Measurements from ENCODE around the gene ACOX2. TPM values are rescaled to one million over a fixed set of nuclear protein-coding genes. Genes with fewer than 3 reads are reported as not detected.

The ACOX2 gene
- total and polyA plus RNA-seq, 2 of the 8 experiments (the other 6 are each of a cell fraction or from before 2014, with no cell fraction given) = 3.2 to 9.2 TPM

DNA sequence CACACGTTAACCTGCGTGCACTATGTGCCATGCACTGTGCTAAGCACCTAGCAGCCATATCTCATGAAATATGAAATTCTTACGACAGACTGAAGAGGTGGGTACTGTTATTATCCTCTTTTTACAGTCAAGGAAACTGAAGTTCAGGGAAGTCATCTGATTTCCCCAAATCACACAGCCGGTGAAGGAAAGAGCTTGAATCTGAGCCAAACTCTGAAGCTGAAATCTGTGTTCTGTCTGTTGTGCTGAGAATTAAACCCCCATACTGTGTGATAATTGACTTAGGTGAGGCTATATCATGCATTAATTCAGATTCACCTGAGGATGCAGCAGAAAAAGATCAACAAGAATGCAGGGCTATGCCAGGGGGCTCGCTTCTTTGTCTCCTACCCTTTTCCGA lies 39.7 kb upstream of the ACOX2 start:
- Histone ChIP-seq H2AK5ac (ENCODE audit: low read depth, low read length) (no peak overlapping the region), H3K79me2 (ENCODE audit: control insufficient read depth in 1 of 2, insufficient read depth in 2 of 2, low read length in 2 of 2) (no peaks in the 10 kb centered on the region), H3K4me2 (ENCODE audit: insufficient read depth in 1 of 2, low read depth in 2 of 2, low read length in 2 of 2) (no peak overlapping the region), H3K4me1 (replicated peaks in 1 of 4; ENCODE audit: control insufficient read depth in 3 of 4, insufficient read depth in 4 of 4, low read length in 3 of 4) (peaks cover 1 to 6% (median 4%) of the 10 kb centered on the region in 4 experiments; a peak in 5 of 7 replicates), H3K56ac (replicated peaks; ENCODE audit: insufficient read length, low read depth, low read length) (no peak overlapping the region), H3K4ac (replicated peaks; ENCODE audit: insufficient read length, low read depth, low read length) (no peak overlapping the region), H3K4me3 (ENCODE audit: extremely low read depth in 1 of 4, insufficient read depth in 2 of 4, low read depth in 3 of 4, low read length in 4 of 4) (no peak overlapping the region), H2BK20ac (ENCODE audit: low read length) (no peak overlapping the region; the same call in 1 of the 2 replicates), H2BK12ac (ENCODE audit: low read depth, low read length) (no peak overlapping the region), H4K8ac (ENCODE audit: extremely low read depth, insufficient read depth, low read length) (no peak overlapping the region), H4K5ac (ENCODE audit: insufficient read length, low read depth, low read length) (no peak overlapping the region), H3K23ac (ENCODE audit: insufficient read length) (no peak overlapping the region), H2BK5ac (ENCODE audit: low read depth, low read length) (no peak overlapping the region), H3K79me1 (ENCODE audit: low read depth, low read length) (no peaks in the 10 kb centered on the region), H3K36me3 (ENCODE audit: control insufficient read depth in 2 of 4, insufficient read depth in 4 of 4, low read length in 3 of 4) (no peaks in the 10 kb centered on the region), H4K91ac (replicated peaks; ENCODE audit: insufficient read length, low read length) (no peak overlapping the region), H2BK15ac (ENCODE audit: low read length) (no peak overlapping the region), H3K27ac (ENCODE audit: low read depth, low read length) (no peak overlapping the region), H3K23me2 (ENCODE audit: low read depth, low read length) (no peaks in the 10 kb centered on the region), H3K9me3 (ENCODE audit: insufficient read depth in 2 of 2, low read depth in 1 of 2, low read length in 1 of 2) (no peaks in the 10 kb centered on the region), H2BK120ac (replicated peaks; ENCODE audit: low read depth, low read length) (no peak overlapping the region), H2AFZ (ENCODE audit: low read length) (no peak overlapping the region), H3K27me3 (replicated peaks in 1 of 4; ENCODE audit: control insufficient read depth in 3 of 4, extremely low read depth in 1 of 4, insufficient read depth in 3 of 4, low read length in 3 of 4) (no peaks in the 10 kb centered on the region), H4K20me1 (replicated peaks in 1 of 2; ENCODE audit: control insufficient read depth in 1 of 2, insufficient read depth in 2 of 2, low read length in 2 of 2) (no peaks in the 10 kb centered on the region), H3K9ac (replicated peaks in 1 of 4; ENCODE audit: extremely low read depth in 1 of 4, low read depth in 3 of 4, low read length in 3 of 4) (no peak overlapping the region), H3K18ac (ENCODE audit: extremely low read depth, low read length) (no peak overlapping the region), H3K14ac (ENCODE audit: insufficient read length) (no peak overlapping the region)
- 72% methylated on average over 6 of the region's 6 CpGs; no CpG with 5 or more reads in 1 of the 2 experiments for WGBS, 2 experiments (ENCODE audit: extremely low coverage in 1 of 2, insufficient coverage in 1 of 2, insufficient read length in 1 of 2, insufficient replicate concordance in 2 of 2, low coverage in 1 of 2, low lambda C conversion rate in 2 of 2, missing lambda C conversion rate in 1 of 2)
- TF ChIP-seq TBP (IDR thresholded peaks at IDR 0.05; ENCODE audit: low read depth, low read length) (no peak), KDM1A (IDR thresholded peaks at IDR 0.05; ENCODE audit: borderline replicate concordance, low read length) (no peak), HDAC6 (IDR thresholded peaks at IDR 0.05; ENCODE audit: low read depth, low read length) (no peak), CREB1 (IDR thresholded peaks at IDR 0.05) (no peak), RXRA (IDR thresholded peaks at IDR 0.05; ENCODE audit: insufficient read depth, low read depth, low read length) (no peak), RAD21 (IDR thresholded peaks at IDR 0.05 in 1 of 2, conservative IDR thresholded peaks at IDR 0.05 in 1 of 2; ENCODE audit: low read depth in 2 of 2, low read length in 2 of 2) (no peak), EGR1 (IDR thresholded peaks at IDR 0.05; ENCODE audit: borderline replicate concordance, low read depth, low read length) (no peak), TEAD4 (IDR thresholded peaks at IDR 0.05; ENCODE audit: low read depth, low read length) (no peak), ASH2L (IDR thresholded peaks at IDR 0.05; ENCODE audit: low read length) (no peak), SP2 (IDR thresholded peaks at IDR 0.05; ENCODE audit: low read length) (no peak), RFX5 (IDR thresholded peaks at IDR 0.05; ENCODE audit: borderline replicate concordance, low read depth, low read length) (no peak), PHF8 (conservative IDR thresholded peaks at IDR 0.05; ENCODE audit: low read depth, low read length) (no peak), CBX5 (IDR thresholded peaks at IDR 0.05; ENCODE audit: low read depth, low read length) (no peak), RBBP5 (IDR thresholded peaks at IDR 0.05; ENCODE audit: borderline replicate concordance, low read depth, low read length) (no peak)
- CTCF ChIA-PET (ENCODE audit: partially characterized antibody) = interaction anchor here (0.9 to 40.0 kb wide), 7 partner anchors 8 to 60 kb away, joined by 3 to 994 read pairs (median 7); no protein-coding TSS in a partner anchor
- FAIRE-seq = no peak
- DNase-seq (ENCODE audit: low read depth in 1 of 2, low spot score in 2 of 2) = no peak
- POLR2A ChIA-PET (ENCODE audit: partially characterized antibody) = no interaction called here

All from H1 (cell line).